Tibial nerve (tissue), 4 donors: ENCODE data around the gene PLEKHG4. TPM values are rescaled to one million over a fixed set of nuclear protein-coding genes. Genes with fewer than 3 reads are reported as not detected.
A peak's percentile ranks its signal among the peaks of the same experiment; 100 is the strongest.

Experiments used
- DNase-seq, 2 donors: peaks; one replicate each; pipeline ENCODE4 v3.0.0-alpha.2; 2019; ENCODE audit warnings: low spot score in 2 of 2
- H3K27ac ChIP-seq, 4 donors: fragments of 200-600 bp; sonication (generic) in 3 of 4; one replicate each; pipeline ENCODE4 v1.5.1; 2017 to 2019; ENCODE audit warnings: mild to moderate bottlenecking in 1 of 4
- H3K27me3 ChIP-seq, 2 donors: fragments of 200-600 bp; sonication (generic) in 1 of 2; one replicate each; pipeline versions ENCODE4 v1.5.1 to v1.6.0; 2017 to 2019
- H3K36me3 ChIP-seq, 3 donors: fragments of 200-600 bp; sonication (generic); one replicate each; pipeline ENCODE4 v1.5.1; 2018 to 2019
- H3K4me1 ChIP-seq, 4 donors: fragments of 200-600 bp; sonication (generic) in 3 of 4; one replicate each; pipeline ENCODE4 v1.5.1; 2017 to 2019
- H3K4me3 ChIP-seq, 4 donors: fragments of 200-600 bp; sonication (generic) in 3 of 4; one replicate each; pipeline ENCODE4 v1.5.1; 2017 to 2019; ENCODE audit warnings: mild to moderate bottlenecking in 1 of 4, moderate library complexity in 1 of 4
- H3K9me3 ChIP-seq, 4 donors: fragments of 200-600 bp; sonication (generic) in 3 of 4; one replicate each; pipeline ENCODE4 v1.5.1; 2017 to 2019
- CTCF ChIP-seq, 5 experiments: fragments of 200-600 bp in 3 of 5; fragments of 450-650 bp in 2 of 5; sonication (generic) in 3 of 5; IDR thresholded peaks; one replicate each; pipeline ENCODE4 v1.5.1; 2016 to 2019; ENCODE audit warnings: antibody characterized with exemption in 5 of 5, mild to moderate bottlenecking in 3 of 5, moderate library complexity in 2 of 5
- EP300 ChIP-seq, 2 donors: sonication (generic); formaldehyde crosslinking; IDR thresholded peaks; one replicate each; pipeline ENCODE4 v1.6.1; 2017; ENCODE audit warnings: antibody characterized with exemption in 2 of 2, mild to moderate bottlenecking in 1 of 2
- POLR2A ChIP-seq, 2 donors: fragments of 450-650 bp; IDR thresholded peaks; one replicate each; pipeline ENCODE4 v1.6.1; 2017; ENCODE audit warnings: antibody characterized with exemption in 2 of 2, mild to moderate bottlenecking in 2 of 2, moderate library complexity in 2 of 2
- WGBS, 2 donors: methylation state at CpG; one replicate each; pipeline ENCODE4 v1.1.5; 2018; 5-methylcytosine and 5-hydroxymethylcytosine counted together
- total RNA-seq, 4 donors: library from RNA; depleted of rRNA; stranded (reverse); fragments of >200 nt; gene quantifications; one replicate each; pipeline ENCODE4 v1.1.0, GENCODE V29; 2016

PLEKHG4 gene
- total RNA-seq, 4 donors from 2014 or later = 25.6 to 42.4 (median 34.6) TPM

DNA sequence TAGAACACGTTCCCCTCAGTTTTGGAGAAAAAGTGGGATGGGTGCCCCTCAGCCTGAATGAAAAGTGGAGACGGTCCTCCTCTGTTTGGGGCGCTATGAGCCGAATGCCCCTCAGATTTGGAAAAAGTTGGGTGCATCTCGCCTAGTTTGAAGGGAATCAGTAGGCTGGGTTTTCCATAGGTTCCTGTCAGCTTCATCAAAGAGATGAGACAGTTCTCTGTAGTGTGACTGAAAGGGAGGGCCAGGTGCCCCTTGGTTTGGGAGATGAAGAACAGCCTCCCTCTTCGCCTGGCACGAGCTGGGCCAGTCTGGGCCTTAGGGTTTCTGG, 31.3 kb upstream of the PLEKHG4 start:
- H3K36me3 ChIP-seq = no peaks in the 10 kb centered on the region
- H3K4me3 ChIP-seq = peak overlapping the region; percentile 33 to 67 (median 51)
- peaks cover 0 to 9% of the 10 kb centered on the region in 2 donors for H3K27me3 ChIP-seq
- H3K27ac ChIP-seq = peak overlapping the region in 2 of 4 donors; percentile 21 to 56
- WGBS, 2 donors = 2 to 10% methylated on average over 6 to 7 of the region's 7 CpGs
- peaks cover 0 to 52% (median 34%) of the 10 kb centered on the region in 4 donors for H3K4me1 ChIP-seq
- TF ChIP-seq CTCF (IDR thresholded peaks at IDR 0.05) (no peak), EP300 (IDR thresholded peaks at IDR 0.05) (no peak), POLR2A (IDR thresholded peaks at IDR 0.05) (no peak)
- DNase-seq = no peak
- H3K9me3 ChIP-seq = no peaks in the 10 kb centered on the region

DNA sequence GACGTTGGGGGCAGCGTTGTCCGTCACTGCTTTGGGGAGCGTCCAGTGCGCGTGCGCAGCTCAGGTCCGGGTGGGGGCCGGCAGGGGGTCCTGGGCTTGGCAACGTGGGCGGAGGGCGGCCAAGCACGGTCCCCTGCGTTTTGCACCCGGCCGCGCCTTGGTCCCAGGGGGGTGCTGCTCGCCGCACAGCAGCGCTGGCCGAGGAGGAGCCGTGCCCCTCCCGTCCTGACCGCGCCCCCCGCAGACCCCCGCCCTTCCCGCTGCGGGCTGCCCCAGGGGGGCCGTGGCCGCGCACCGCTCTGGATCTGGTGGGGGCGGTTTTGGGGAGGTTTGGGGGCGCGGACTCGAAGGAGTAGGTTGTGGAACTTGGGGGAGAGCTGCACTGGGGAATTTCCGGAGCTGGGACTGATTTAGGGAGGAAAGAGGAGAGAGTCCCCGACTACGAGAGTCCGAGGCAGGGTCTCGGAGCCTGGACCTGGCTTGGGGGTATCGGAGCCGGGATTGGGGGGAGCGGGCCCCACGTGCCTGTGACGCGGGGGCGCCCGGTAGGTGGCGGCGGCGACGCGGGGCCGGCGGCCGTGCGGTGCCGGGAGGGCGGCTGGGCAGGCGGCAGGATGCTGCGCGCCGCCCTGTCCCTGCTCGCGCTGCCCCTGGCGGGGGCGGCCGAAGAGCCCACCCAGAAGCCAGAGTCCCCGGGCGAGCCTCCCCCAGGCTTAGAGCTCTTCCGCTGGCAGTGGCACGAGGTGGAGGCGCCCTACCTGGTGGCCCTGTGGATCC, 30.7 kb upstream of the PLEKHG4 start, which contains the start of gene SLC9A5:
TSS of gene SLC9A5 (plus strand) at position 579 of the 777 bp plus-strand sequence. CDS start at position 615, 36 bp downstream.
- DNase-seq = no peak
- no peaks in the 10 kb centered on the region for H3K9me3 ChIP-seq
- peaks cover 0 to 9% of the 10 kb centered on the region in 2 donors for H3K27me3 ChIP-seq
- WGBS, 2 donors = 2 to 3% methylated on average over 34 to 59 of the region's 75 CpGs
- TF ChIP-seq EP300 (IDR thresholded peaks at IDR 0.05) = no peak
- peak in 3 of 5 experiments; percentile 26 to 53 (median 33) for TF ChIP-seq CTCF (IDR thresholded peaks at IDR 0.05)
- peak within 1 kb of the TSS in 2 of 4 donors; percentile 21 to 56 for H3K27ac ChIP-seq
- H3K4me1 ChIP-seq = peaks cover 0 to 46% (median 34%) of the 10 kb centered on the region in 4 donors
- H3K36me3 ChIP-seq = no peaks in the 10 kb centered on the region
- H3K4me3 ChIP-seq = peak within 1 kb of the TSS; percentile 33 to 67 (median 51)

DNA sequence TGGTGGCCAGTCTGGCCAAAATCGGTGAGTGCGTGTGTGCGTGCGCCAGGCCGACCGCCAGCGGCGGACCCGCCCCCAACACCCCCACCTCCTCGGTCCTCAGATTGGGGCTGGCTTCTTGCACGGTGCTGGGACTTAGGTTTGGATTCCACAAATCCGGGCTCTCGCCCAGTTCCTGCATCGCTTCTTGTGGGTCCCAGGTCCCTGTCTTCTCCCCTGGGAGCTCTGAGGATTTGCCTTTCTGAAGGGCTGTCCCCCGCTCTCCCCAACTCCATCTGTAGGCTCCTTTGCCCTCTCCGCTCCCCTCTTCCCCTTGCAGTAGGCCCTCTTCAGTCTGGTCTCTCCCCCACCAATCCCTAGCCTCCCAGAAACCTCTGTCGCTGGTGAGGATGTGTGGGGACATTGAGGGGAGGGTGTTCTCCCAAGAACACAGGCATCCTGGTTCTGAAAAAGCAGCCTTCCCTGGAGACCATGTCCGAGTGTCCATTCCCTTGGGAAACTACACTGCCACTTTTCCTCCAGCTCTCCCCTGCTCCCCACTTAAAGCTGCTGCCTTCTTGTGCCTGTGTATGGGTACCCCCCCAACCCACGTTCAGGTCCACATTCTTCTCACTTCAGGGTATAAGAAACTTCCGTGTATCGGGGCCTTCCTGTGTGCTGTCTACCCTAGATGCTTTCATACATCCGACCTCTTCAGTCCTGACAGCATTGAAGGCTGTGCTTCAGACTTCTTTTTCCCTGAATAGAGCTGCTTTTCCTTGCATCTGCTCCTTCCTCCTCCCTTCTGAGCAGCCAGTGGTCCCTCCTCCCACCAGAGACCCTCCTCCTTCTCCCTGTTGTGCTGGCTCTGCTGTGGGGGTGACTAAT, 29.9 kb upstream of the PLEKHG4 start:
- Histone ChIP-seq H3K36me3 (no peaks in the 10 kb centered on the region), H3K9me3 (no peaks in the 10 kb centered on the region), H3K4me3 (peak overlapping the region; percentile 22 to 67 (median 46)), H3K4me1 (peaks cover 0 to 38% (median 27%) of the 10 kb centered on the region in 4 donors), H3K27me3 (peaks cover 0 to 9% of the 10 kb centered on the region in 2 donors), H3K27ac (no peak overlapping the region)
- WGBS, 2 donors = 21 to 27% methylated on average over 15 to 17 of the region's 22 CpGs
- TF ChIP-seq EP300 (IDR thresholded peaks at IDR 0.05) (no peak), CTCF (IDR thresholded peaks at IDR 0.05) (no peak), POLR2A (IDR thresholded peaks at IDR 0.05) (no peak)
- DNase-seq = no peak

DNA sequence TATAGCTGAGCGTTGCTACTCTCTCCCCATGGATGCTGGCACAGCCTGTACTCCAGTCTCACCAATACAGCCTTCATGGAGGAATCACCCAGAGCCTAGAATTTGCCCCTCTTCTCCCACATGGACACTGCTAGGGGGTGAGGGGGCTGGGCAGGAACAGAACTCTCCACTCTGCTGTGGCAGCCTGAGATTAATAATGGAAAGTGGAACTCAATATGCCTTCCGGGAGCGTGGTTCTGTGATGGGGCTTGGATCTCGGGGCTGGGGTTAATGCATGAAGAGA, 29.3 kb upstream of the PLEKHG4 start:
- no peaks in the 10 kb centered on the region for H3K36me3 ChIP-seq
- H3K27ac ChIP-seq = no peak overlapping the region
- no peaks in the 10 kb centered on the region for H3K9me3 ChIP-seq
- peaks cover 0 to 32% (median 22%) of the 10 kb centered on the region in 4 donors for H3K4me1 ChIP-seq
- WGBS, 2 donors = 69 to 72% methylated on average over 4 of the region's 4 CpGs
- DNase-seq = no peak
- peaks cover 0 to 9% of the 10 kb centered on the region in 2 donors for H3K27me3 ChIP-seq
- TF ChIP-seq EP300 (IDR thresholded peaks at IDR 0.05) (no peak), POLR2A (IDR thresholded peaks at IDR 0.05) (no peak), CTCF (IDR thresholded peaks at IDR 0.05) (no peak)
- H3K4me3 ChIP-seq = no peak overlapping the region
